Mesendoderm (in vitro differentiated cells): Measurements from ENCODE around the gene CCM2.

ENCODE experiments used
- DNase-seq: peaks from one replicate; pipeline ENCODE4 v3.0.0; 2013
- H2AK5ac ChIP-seq: 2 replicates; pipeline ENCODE4 v1.6.1; 2013; ENCODE audit warnings: low read length, inconsistent platforms
- H2BK120ac ChIP-seq: 2 replicates; pipeline ENCODE4 v1.6.1; 2013; ENCODE audit warnings: low read depth, mild to moderate bottlenecking, low read length, moderate library complexity, mixed read lengths
- H2BK15ac ChIP-seq: replicated peaks from 2 replicates; pipeline ENCODE4 v1.6.1; 2013; ENCODE audit warnings: low read depth, mild to moderate bottlenecking, moderate library complexity
- H2BK5ac ChIP-seq: 2 replicates; pipeline ENCODE4 v1.6.1; 2013; ENCODE audit warnings: low read length, inconsistent platforms
- H3K18ac ChIP-seq: 2 replicates; pipeline ENCODE4 v1.6.1; 2013; ENCODE audit warnings: mild to moderate bottlenecking, low read length, mixed read lengths
- H3K23ac ChIP-seq: one replicate; pipeline ENCODE4 v1.6.1; 2013; ENCODE audit warnings: low read length
- H3K27ac ChIP-seq: 2 replicates; pipeline ENCODE4 v1.5.1; 2013; ENCODE audit warnings: low read depth, mild to moderate bottlenecking, inconsistent platforms, low read length, moderate library complexity
- H3K27me3 ChIP-seq: 2 replicates; pipeline ENCODE4 v1.6.1; 2013; ENCODE audit warnings: low read length, control low read depth, mild to moderate bottlenecking, inconsistent platforms; ENCODE audit not compliant: insufficient read depth, poor library complexity
- H3K36me3 ChIP-seq: 2 replicates; pipeline ENCODE4 v1.6.1; 2013; ENCODE audit warnings: low read length, inconsistent platforms; ENCODE audit not compliant: control insufficient read depth, insufficient read depth
- H3K4ac ChIP-seq: one replicate; pipeline ENCODE4 v1.6.1; 2013; ENCODE audit warnings: low read depth, mild to moderate bottlenecking, low read length, moderate library complexity
- H3K4me1 ChIP-seq: 2 replicates; pipeline ENCODE4 v1.6.1; 2013; ENCODE audit warnings: low read depth, low read length, inconsistent platforms; ENCODE audit not compliant: control insufficient read depth
- H3K4me2 ChIP-seq: 2 replicates; pipeline ENCODE4 v1.6.1; 2013; ENCODE audit warnings: low read length
- H3K4me3 ChIP-seq: 2 replicates; pipeline ENCODE4 v1.5.1; 2013; ENCODE audit warnings: mild to moderate bottlenecking, low read length
- H3K56ac ChIP-seq: one replicate; pipeline ENCODE4 v1.6.1; 2013; ENCODE audit warnings: low read length
- H3K79me1 ChIP-seq: 2 replicates; pipeline ENCODE4 v1.6.1; 2013; ENCODE audit warnings: low read length, inconsistent platforms
- H3K79me2 ChIP-seq: 2 replicates; pipeline ENCODE4 v1.6.1; 2013; ENCODE audit warnings: mild to moderate bottlenecking, low read length; ENCODE audit not compliant: control insufficient read depth, insufficient read depth
- H3K9ac ChIP-seq: 2 replicates; pipeline ENCODE4 v1.6.1; 2013; ENCODE audit warnings: low read length, inconsistent platforms
- H4K5ac ChIP-seq: one replicate; pipeline ENCODE4 v1.6.1; 2013; ENCODE audit warnings: low read length
- H4K8ac ChIP-seq: one replicate; pipeline ENCODE4 v1.6.1; 2013; ENCODE audit warnings: low read depth, mild to moderate bottlenecking, control low read depth, low read length, moderate library complexity
- WGBS: extraction: QIAGEN DNeasy Blood & Tissue Kit; methylation state at CpG from one replicate; pipeline ENCODE4 v1.1.7; 2013; ENCODE audit warnings: low lambda C conversion rate, missing lambda C conversion rate; ENCODE audit not compliant: insufficient coverage; ENCODE audit errors: extremely low coverage; 5-methylcytosine and 5-hydroxymethylcytosine counted together

The CCM2 gene

GRCh38 chr7:45088146-45088701, 88.2 kb downstream of the CCM2 start:
- Histone ChIP-seq H3K9ac (no peak overlapping the region), H3K27me3 (no peaks in the 10 kb centered on the region), H3K23ac (no peak overlapping the region), H4K8ac (no peak overlapping the region), H2BK120ac (no peak overlapping the region), H2AK5ac (no peak overlapping the region), H3K79me2 (no peaks in the 10 kb centered on the region), H2BK15ac (no peak overlapping the region), H4K5ac (no peak overlapping the region), H2BK5ac (no peak overlapping the region), H3K4me3 (no peak overlapping the region), H3K4ac (no peak overlapping the region), H3K56ac (peak overlapping the region; percentile 65), H3K4me1 (no peaks in the 10 kb centered on the region), H3K18ac (no peak overlapping the region), H3K4me2 (no peak overlapping the region), H3K36me3 (no peaks in the 10 kb centered on the region), H3K79me1 (no peaks in the 10 kb centered on the region), H3K27ac (no peak overlapping the region)
- no peak for DNase-seq
- whole genome bisulfite sequencing = no CpG with 5 or more reads among the region's 29 CpGs

GRCh38 chr7:45088821-45089340, 88.9 kb downstream of the CCM2 start, which contains the start of gene NACAD:
NACAD (minus strand) TSS chr7:45088969; CDS start chr7:45088894, 75 bp downstream.
- Histone ChIP-seq H3K36me3 (no peaks in the 10 kb centered on the region), H3K4me1 (no peaks in the 10 kb centered on the region), H3K23ac (no peak within 1 kb of the TSS), H2BK120ac (no peak within 1 kb of the TSS), H4K8ac (no peak within 1 kb of the TSS), H3K79me2 (no peaks in the 10 kb centered on the region), H3K79me1 (no peaks in the 10 kb centered on the region), H3K4me3 (peak within 1 kb of the TSS; percentile 39), H3K56ac (peak within 1 kb of the TSS; percentile 65), H2AK5ac (no peak within 1 kb of the TSS), H3K9ac (peak within 1 kb of the TSS; percentile 40), H3K4ac (no peak within 1 kb of the TSS), H2BK5ac (no peak within 1 kb of the TSS), H4K5ac (no peak within 1 kb of the TSS), H3K4me2 (peak within 1 kb of the TSS; percentile 27), H3K27ac (no peak within 1 kb of the TSS), H3K18ac (no peak within 1 kb of the TSS), H3K27me3 (no peaks in the 10 kb centered on the region), H2BK15ac (no peak within 1 kb of the TSS)
- DNase-seq = peak; percentile 37
- no CpG with 5 or more reads among the region's 50 CpGs for WGBS

- no peak overlapping the region for H2BK5ac ChIP-seq
- no peaks in the 10 kb centered on the region for H3K79me1 ChIP-seq
- no CpG with 5 or more reads among the region's 22 CpGs for WGBS
- H2BK15ac ChIP-seq = no peak overlapping the region
- H3K4me1 ChIP-seq = no peaks in the 10 kb centered on the region
- H3K4ac ChIP-seq = no peak overlapping the region
- H3K27ac ChIP-seq = no peak overlapping the region
- H2BK120ac ChIP-seq = no peak overlapping the region
- no peak overlapping the region for H3K9ac ChIP-seq
- no peaks in the 10 kb centered on the region for H3K79me2 ChIP-seq
- DNase-seq = peak; percentile 90
- H3K36me3 ChIP-seq = no peaks in the 10 kb centered on the region
- H3K23ac ChIP-seq = no peak overlapping the region
- no peak overlapping the region for H3K18ac ChIP-seq
- H3K4me2 ChIP-seq = peak overlapping the region; percentile 27
- H2AK5ac ChIP-seq = no peak overlapping the region
- H3K27me3 ChIP-seq = no peaks in the 10 kb centered on the region
- H4K5ac ChIP-seq = no peak overlapping the region
- H3K56ac ChIP-seq = no peak overlapping the region
- H4K8ac ChIP-seq = no peak overlapping the region
- no peak overlapping the region for H3K4me3 ChIP-seq
Measured at GRCh38 chr7:45089341-45089891, 89.4 kb downstream of the CCM2 start.

- no peak overlapping the region for H3K4me2 ChIP-seq
- no peaks in the 10 kb centered on the region for H3K79me2 ChIP-seq
- no peak overlapping the region for H3K4ac ChIP-seq
- no peak overlapping the region for H2BK5ac ChIP-seq
- no peak overlapping the region for H2BK120ac ChIP-seq
- no peaks in the 10 kb centered on the region for H3K4me1 ChIP-seq
- no peak overlapping the region for H4K8ac ChIP-seq
- H2BK15ac ChIP-seq = no peak overlapping the region
- no peak overlapping the region for H3K56ac ChIP-seq
- H3K4me3 ChIP-seq = no peak overlapping the region
- no peak overlapping the region for H3K9ac ChIP-seq
- peak; percentile 69 for DNase-seq
- H3K18ac ChIP-seq = no peak overlapping the region
- H3K27ac ChIP-seq = no peak overlapping the region
- H3K36me3 ChIP-seq = no peaks in the 10 kb centered on the region
- no peak overlapping the region for H3K23ac ChIP-seq
- no peak overlapping the region for H4K5ac ChIP-seq
- WGBS = no CpG with 5 or more reads among the region's 7 CpGs
- H2AK5ac ChIP-seq = no peak overlapping the region
- no peaks in the 10 kb centered on the region for H3K27me3 ChIP-seq
- H3K79me1 ChIP-seq = no peaks in the 10 kb centered on the region
Measured at GRCh38 chr7:45092100-45092930, 92.3 kb downstream of the CCM2 start.

- Histone ChIP-seq H3K36me3 (no peaks in the 10 kb centered on the region), H3K4me1 (no peaks in the 10 kb centered on the region), H2BK120ac (no peak overlapping the region), H3K18ac (no peak overlapping the region), H3K4me2 (no peak overlapping the region), H3K9ac (no peak overlapping the region), H4K8ac (no peak overlapping the region), H3K56ac (no peak overlapping the region), H3K4me3 (no peak overlapping the region), H2BK15ac (no peak overlapping the region), H3K4ac (no peak overlapping the region), H3K79me2 (no peaks in the 10 kb centered on the region), H4K5ac (no peak overlapping the region), H2AK5ac (no peak overlapping the region), H3K79me1 (no peaks in the 10 kb centered on the region), H2BK5ac (no peak overlapping the region), H3K27me3 (no peaks in the 10 kb centered on the region), H3K23ac (no peak overlapping the region), H3K27ac (no peak overlapping the region)
- no peak for DNase-seq
- WGBS = no CpG with 5 or more reads among the region's 3 CpGs
Measured at GRCh38 chr7:45092931-45093235, 92.9 kb downstream of the CCM2 start.
